HCT116 (cell line): ENCODE results near the gene PAQR6.

Source experiments
- EZH2 ChIP-seq: fragments of 200-600 bp; sonication (generic); IDR thresholded peaks from 2 replicates; pipeline ENCODE4 v1.6.1; 2017; ENCODE audit warnings: antibody characterized with exemption, mixed run types
- MAX ChIP-seq: IDR thresholded peaks from 2 replicates; pipeline ENCODE4 v1.6.1; 2012
- POLR2A ChIP-seq: IDR thresholded peaks from 2 replicates; pipeline ENCODE4 v1.7.0; 2011; ENCODE audit warnings: borderline replicate concordance; ENCODE audit not compliant: insufficient read depth, insufficient read length; ENCODE audit errors: extremely low read depth
- POLR2AphosphoS5 ChIP-seq: IDR thresholded peaks from 2 replicates; pipeline ENCODE4 v1.6.1; 2011; ENCODE audit warnings: mild to moderate bottlenecking, low read depth, low read length, moderate library complexity
- REST ChIP-seq: IDR thresholded peaks from 2 replicates; pipeline ENCODE4 v1.6.1; 2012; ENCODE audit warnings: low read depth
- SRF ChIP-seq: IDR thresholded peaks from 2 replicates; pipeline ENCODE4 v1.6.1; 2012; ENCODE audit warnings: low read depth
- ZBTB33 ChIP-seq: IDR thresholded peaks from 2 replicates; pipeline ENCODE4 v1.6.1; 2011; ENCODE audit warnings: mild to moderate bottlenecking, low read length, moderate library complexity; ENCODE audit not compliant: insufficient replicate concordance; ENCODE audit errors: extremely low read depth

- no peak for TF ChIP-seq SRF
- TF ChIP-seq REST, result no peak
- no peak for TF ChIP-seq ZBTB33
- no peak for TF ChIP-seq POLR2AphosphoS5
- no peak for TF ChIP-seq POLR2A
- TF ChIP-seq EZH2, result no peak
- no peak for TF ChIP-seq MAX
Observed at GRCh38 chr1:156241311-156241811, 6.5 kb downstream of the PAQR6 start.
